ENCODE data around the gene THAP4.
"Not testable (repeated sequence)": the region's sequence is repeated elsewhere in the genome, so short reads cannot be mapped to it uniquely, and the experiment has no call there.

THAP4 gene

GRCh38 chr2:241568726-241569125 is 68.2 kb downstream of the THAP4 start:
- DNase-seq = no peak
- no peak for TF ChIP-seq POLR2A (IDR thresholded peaks at IDR 0.05; ENCODE audit: low read length)
- no peak for TF ChIP-seq GATA1 (IDR thresholded peaks at IDR 0.05; ENCODE audit: low read depth, low read length)

DNA sequence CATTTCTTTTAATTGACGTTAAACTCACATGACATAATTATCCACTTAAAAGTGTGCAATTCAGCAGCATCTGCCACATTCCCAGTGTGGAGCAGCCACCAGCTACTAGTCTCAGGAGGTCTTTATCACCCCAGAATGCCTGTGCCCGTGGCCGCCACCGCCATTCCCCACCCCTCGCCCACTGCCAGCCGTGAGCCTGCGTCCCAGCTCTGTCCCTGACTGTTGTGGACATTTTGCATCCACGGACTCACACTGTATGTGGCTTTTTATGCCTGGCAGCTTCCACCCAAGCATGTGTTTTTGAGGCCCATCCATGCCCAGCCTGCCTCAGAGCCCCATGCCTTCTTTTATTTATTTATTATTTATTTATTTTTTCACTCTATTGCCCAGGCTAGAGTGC is 69.2 kb downstream of the THAP4 start:
- DNase-seq = no peak
- no peak for TF ChIP-seq GATA1 (IDR thresholded peaks at IDR 0.05; ENCODE audit: low read depth, low read length)
- no peak for TF ChIP-seq POLR2A (IDR thresholded peaks at IDR 0.05; ENCODE audit: low read length)

DNA sequence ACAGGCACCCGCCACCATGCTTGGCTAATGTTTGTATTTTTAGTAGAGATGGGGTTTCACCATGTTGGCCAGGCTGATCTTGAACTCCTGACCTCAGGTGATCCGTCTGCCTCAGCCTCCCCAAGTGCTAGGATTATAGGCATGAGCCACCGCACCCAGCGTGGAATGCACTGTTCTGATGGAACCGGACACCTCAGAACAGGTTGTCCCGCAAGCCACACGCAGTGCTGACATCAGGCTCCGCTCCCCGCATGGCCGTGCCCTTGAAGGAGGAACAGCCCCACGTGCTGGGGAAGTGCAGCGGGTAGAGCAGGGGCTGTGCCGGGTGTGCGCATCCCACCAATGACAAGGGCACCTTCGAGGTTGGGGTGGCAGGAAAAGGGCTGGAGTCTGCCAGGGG is 69.7 kb downstream of the THAP4 start:
- not testable (repeated sequence) for DNase-seq

- TF ChIP-seq GATA1 (IDR thresholded peaks at IDR 0.05; ENCODE audit: low read depth, low read length) (no peak), POLR2A (IDR thresholded peaks at IDR 0.05; ENCODE audit: low read length) (no peak)
- DNase-seq = no peak
Measured at GRCh38 chr2:241566468-241566867, 70.5 kb downstream of the THAP4 start.

GRCh38 chr2:241566021-241566420 is 70.9 kb downstream of the THAP4 start:
- not testable (repeated sequence) for DNase-seq

DNA sequence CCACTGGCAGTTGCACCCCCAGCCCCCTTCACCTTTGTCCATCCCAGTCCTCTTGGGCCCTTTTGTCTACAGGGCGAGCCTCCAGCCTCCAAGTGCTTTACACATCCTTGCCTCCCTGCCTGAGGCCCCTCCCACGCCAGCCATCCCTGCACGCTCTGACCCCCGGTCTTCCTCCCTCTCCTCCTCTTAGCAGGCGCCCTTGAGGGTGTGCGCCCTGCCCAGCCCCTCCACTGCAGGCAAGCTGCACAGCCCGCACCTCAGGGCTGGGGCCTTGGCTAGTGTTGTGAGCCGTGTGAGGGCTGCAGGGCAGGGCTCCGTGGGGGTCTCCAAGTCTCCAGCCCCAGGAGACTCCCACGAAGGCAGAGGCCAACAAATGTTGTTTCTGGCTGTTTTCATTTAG is 71.5 kb downstream of the THAP4 start:
- TF ChIP-seq GATA1 (IDR thresholded peaks at IDR 0.05; ENCODE audit: low read depth, low read length) (no peak), POLR2A (IDR thresholded peaks at IDR 0.05; ENCODE audit: low read length) (no peak)
- no peak for DNase-seq

DNA sequence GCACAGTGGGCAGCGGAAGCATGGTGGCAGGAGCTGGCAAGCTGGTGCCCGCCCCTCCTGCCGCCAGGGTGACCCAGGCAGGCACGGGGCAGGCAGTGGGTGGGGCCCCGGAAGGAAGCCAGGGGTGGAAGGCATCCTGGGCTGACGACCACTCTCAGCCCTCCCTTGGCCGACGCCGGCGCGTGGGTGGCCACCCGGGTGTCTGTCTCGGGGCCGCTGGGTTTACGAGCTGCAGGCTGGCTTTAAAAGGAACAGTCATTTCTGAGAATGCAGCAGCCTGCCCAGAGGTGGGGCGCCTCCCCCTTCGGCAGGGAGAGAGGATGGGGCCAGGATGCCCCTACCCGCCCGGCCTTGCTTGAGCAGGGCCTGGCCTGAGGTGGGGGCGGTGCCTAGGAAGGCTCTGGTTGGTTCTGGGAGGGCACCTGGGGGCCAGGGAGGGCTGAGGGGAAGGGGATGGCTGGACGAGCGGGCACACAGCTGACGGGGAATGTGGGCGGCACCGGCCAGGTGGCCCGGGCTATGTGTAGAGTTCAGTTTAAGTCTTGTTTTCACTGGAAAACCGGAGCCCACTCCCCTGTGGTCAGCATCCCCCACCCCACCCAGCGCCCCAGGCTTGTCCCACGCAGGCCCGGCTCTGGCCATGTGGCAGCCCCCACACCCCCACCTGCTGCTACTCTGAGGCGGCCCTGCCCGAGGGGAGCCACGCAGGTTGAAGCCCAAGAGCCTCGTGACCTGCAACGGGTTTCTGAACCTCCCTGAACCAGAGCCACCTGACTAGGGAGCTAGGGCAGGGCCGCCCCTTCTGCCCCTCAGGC is 72.2 kb downstream of the THAP4 start:
- no peak for TF ChIP-seq POLR2A (IDR thresholded peaks at IDR 0.05; ENCODE audit: low read length)
- TF ChIP-seq GATA1 (IDR thresholded peaks at IDR 0.05; ENCODE audit: low read depth, low read length) = no peak
- no peak for DNase-seq

DNA sequence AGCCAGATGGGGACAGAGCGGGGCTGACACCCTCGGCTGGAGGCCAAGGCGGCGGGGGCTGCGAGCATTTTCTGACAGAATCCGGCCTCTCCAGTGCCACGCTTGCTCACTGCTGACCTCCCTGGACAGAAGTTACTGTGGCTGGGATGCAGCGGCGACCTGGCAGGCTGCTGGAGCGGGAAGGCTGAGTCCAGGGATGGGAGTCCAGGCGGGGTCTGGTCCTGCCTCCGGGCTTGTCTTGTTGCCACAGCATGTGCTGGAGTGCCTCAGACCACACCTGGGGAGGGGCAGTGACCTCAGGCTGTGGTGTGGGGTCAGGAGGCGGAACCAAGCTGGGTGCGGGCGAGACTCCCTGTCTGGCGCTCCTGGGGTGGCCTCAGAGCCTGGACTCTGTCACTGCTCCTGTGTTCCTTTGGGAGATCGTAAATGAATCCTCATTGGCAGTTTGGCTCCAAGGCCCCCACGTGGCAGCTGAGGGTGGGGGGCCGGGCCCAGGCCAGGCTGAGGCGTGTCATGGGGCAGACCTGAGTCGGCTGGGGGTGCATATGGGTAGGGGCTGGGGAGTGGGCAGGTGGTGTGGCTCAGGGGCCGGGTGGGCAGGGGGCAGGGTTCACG is 72.9 kb downstream of the THAP4 start:
- DNase-seq = no peak

GRCh38 chr2:241563571-241563980 is 73.4 kb downstream of the THAP4 start:
- no peak for DNase-seq
- no peak for TF ChIP-seq POLR2A (IDR thresholded peaks at IDR 0.05; ENCODE audit: low read length)
- no peak for TF ChIP-seq GATA1 (IDR thresholded peaks at IDR 0.05; ENCODE audit: low read depth, low read length)

More for the DNA sequence above, 72.9 kb downstream of the THAP4 start:
- TF ChIP-seq GATA1 (IDR thresholded peaks at IDR 0.05; ENCODE audit: low read depth, low read length) (no peak), POLR2A (IDR thresholded peaks at IDR 0.05; ENCODE audit: low read length) (no peak)

GRCh38 chr2:241563031-241563507 is 73.9 kb downstream of the THAP4 start:
- no peak for DNase-seq
- TF ChIP-seq POLR2A (IDR thresholded peaks at IDR 0.05; ENCODE audit: low read length) = no peak
- no peak for TF ChIP-seq GATA1 (IDR thresholded peaks at IDR 0.05; ENCODE audit: low read depth, low read length)

DNA sequence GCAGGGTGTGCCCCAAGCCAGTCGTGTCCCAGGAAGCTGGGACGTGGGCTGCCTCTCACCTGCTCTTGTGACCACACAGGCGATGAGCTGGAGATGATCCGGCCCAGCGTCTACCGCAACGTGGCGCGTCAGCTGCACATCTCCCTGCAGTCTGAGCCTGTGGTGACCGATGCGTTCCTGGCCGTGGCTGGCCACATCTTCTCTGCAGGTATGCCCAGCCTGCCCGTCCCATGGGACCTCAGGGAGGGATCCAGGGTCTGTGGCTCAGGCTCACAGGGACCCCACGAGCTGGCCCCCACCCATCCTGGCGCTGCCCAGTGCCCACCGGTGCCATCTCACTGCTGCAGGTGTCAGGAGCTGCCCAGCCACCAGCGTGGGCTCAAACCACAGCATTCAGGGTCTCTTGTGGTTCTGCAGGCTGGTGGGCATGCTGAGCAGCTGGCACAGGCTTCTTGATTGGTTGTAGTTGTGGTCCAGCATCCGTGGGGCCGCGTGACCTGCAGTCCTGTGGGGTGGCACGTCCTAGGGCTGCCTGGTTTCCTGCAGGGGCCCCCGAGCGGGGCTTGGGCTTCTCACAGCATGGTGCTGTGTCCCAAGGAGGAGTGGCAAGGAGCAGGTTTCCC is 74.6 kb downstream of the THAP4 start:
- DNase-seq = no peak
- TF ChIP-seq POLR2A (IDR thresholded peaks at IDR 0.05; ENCODE audit: low read length) = no peak
- TF ChIP-seq GATA1 (IDR thresholded peaks at IDR 0.05; ENCODE audit: low read depth, low read length) = no peak

DNA sequence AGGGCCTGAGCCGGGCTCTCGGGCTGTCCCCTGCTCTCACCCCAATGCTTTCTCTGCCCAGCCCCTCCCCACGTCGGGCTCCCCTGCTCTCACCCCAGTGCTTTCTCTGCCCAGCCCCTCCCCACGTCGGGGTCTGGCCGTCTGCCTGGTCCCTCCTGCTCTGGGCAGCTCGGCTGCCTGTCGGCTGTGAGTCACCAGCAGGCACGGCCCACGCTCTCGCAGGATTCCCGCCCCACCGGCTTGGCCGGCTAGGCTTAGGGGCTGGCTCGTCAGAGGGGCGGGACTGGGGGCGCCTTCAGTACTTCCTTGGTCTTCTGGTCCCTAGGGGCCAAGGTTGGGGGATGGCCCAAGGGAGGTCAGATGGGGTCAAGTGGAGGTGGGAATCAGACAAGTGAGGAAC is 75.1 kb downstream of the THAP4 start:
- no peak for TF ChIP-seq POLR2A (IDR thresholded peaks at IDR 0.05; ENCODE audit: low read length)
- DNase-seq = no peak

GRCh38 chr2:241560883-241561474 is 76.0 kb downstream of the THAP4 start:
- DNase-seq = no peak
- TF ChIP-seq GATA1 (IDR thresholded peaks at IDR 0.05; ENCODE audit: low read depth, low read length) (no peak), POLR2A (IDR thresholded peaks at IDR 0.05; ENCODE audit: low read length) (no peak)

DNA sequence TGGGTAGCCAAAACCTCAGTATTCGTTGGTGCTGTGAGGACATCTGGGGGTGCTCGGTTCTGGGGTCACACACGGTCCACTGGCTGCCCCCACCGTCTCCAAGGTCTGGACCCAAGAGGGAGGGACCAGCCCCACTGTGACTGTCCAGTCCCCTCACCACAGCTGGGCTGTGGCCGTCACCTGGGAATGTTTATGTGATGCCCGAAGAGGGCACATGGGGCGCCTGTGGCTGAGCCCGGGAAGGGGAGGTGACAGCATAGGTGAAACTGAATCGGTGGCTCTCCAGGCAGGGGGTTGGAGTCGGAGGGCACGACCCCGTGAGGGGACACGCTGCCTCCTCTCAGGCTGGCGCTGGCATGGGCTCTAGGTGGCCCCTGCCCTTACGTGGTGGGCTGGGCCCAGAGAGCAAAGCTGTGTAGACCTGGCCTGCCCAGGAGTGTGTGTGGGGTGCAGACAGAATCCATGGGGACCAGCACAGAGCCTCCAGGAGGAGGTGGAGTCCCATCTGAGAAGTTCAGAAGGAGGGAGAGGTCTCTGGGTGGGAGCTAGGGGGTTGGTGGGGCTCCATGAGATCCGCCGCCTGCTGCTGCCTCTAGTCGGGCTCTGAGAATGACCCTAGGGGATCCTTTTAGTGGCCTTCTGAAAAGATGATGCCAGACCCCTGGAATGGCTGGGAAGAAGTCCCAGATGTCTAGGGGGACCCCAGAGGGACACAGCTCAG is 76.6 kb downstream of the THAP4 start:
- DNase-seq = no peak
- TF ChIP-seq POLR2A (IDR thresholded peaks at IDR 0.05; ENCODE audit: low read length) (no peak), GATA1 (IDR thresholded peaks at IDR 0.05; ENCODE audit: low read depth, low read length) (no peak)
